NB4 (cell line): ENCODE data around the gene GLT1D1.

ENCODE experiments used
- CTCF ChIP-seq: IDR thresholded peaks from one replicate; pipeline ENCODE4 v1.5.1; 2012; ENCODE audit warnings: low read depth, low read length
- POLR2A ChIP-seq: IDR thresholded peaks from 2 replicates; pipeline ENCODE4 v1.6.1; 2011; ENCODE audit warnings: mild to moderate bottlenecking; ENCODE audit not compliant: insufficient read length; ENCODE audit errors: extremely low read depth

GRCh38 chr12:128803788-128804187, 49.5 kb upstream of the GLT1D1 start:
- TF ChIP-seq CTCF = no peak
- TF ChIP-seq POLR2A = no peak
